HS-5 (cell line): Measurements from ENCODE around the gene APBA3.

Experiments used
- DNase-seq: peaks from one replicate; pipeline ENCODE4 v3.0.0-alpha.2; 2012; ENCODE audit warnings: low read depth

APBA3 gene

DNA sequence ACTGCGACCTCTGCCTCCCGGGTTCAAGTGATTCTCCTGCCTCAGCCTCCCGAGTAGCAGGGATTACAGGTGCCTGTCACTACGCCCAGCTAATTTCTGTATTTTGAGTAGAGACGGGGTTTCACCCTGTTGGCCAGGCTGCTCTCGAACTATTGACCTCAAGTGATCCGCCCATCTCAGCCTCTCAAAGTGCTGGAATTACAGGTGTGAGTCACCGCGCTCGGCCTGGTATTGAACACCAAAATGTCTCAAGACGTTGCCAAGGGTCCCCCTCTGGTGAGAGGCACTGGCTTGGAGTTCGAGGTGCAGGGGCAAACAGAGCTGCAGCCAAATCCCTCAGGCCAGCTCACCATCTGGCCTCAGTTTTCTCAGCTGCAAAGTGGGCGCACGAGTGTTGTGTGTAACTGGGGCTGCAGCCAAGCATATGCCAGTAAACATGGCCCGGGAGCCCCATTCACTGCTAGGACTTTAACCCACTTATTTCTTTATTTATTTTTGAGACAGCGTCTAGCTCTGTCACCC is 45.3 kb downstream of the APBA3 start:
- no peak for DNase-seq

DNA sequence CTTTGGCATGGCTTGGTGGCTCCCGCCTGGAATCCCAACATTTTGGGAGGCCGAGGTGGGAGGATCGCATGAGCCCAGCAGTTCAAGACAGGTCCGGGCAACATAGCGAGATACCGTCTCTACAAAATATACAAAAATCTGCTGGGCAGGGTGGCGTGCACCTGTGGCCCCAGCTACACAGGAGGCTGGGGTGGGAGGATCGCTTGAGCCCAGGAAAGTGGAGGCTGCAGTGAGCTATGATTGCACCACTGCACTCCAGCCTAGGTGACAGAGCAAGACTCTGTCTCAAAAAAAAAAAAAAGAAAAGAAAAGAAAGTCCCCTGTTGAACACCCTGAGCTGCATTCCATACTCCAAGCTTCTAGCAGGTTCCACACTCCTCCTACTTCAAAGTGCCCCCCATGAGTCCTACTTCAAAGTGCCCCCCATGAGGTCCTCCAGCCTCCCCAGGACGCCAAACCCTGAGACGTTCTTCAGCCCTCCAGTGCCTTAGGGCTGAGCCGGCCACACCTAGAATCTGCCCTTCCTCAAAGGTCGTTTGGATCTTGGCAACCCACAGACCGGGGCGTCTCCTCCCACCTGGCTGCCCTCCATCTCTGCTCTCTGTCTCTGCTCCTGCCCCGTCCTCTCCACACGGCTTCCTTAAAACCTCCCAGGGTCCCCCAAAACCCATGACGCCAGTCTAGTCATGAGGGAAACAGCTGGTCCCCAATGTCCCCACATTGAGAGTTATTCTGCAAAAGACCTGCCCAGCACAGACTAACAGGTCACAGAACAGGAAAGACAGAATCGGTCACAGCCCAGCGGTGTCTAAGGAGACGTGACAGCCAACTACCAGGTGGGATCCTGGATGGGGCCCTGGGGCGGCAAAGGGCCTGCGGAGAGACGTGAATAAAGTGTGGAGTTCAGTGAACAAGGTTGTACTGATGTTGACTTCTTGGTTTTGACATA is 48.6 kb downstream of the APBA3 start:
- no peak for DNase-seq

DNA sequence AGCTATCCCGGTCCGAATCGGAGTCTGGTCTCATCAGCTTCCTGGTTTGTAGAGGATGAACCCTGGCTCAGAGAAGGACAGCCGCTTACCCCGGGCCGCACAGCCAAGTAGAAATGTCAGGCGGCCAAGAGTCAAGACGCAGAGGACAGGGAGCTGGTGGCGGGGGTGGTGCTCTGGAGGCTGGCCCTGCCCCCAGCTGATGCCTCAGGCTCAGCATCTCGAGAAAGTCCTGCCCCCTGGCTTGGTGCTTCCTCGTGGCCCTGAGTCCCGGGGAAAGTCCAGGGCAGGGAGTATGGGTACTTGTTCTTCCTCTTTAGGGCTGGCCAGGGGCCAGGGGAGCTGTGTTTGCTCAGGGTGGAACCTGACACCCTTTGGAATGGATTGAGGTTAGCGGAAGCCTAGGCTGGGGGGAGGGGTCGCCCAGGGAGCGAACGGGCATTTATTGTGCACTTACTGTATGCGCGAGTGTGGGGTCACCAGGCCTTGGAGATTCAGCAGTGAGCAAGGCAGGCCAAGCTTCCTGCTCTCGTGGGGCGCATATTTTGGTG is 51.2 kb downstream of the APBA3 start:
- DNase-seq: no peak

GRCh38 chr19:3708207-3708931 is 53.1 kb downstream of the APBA3 start, which contains the start of gene TJP3:
TSS of gene TJP3 (plus strand) at chr19:3708384. CDS start at chr19:3728433, 20,049 bp downstream.
- no peak for DNase-seq

DNA sequence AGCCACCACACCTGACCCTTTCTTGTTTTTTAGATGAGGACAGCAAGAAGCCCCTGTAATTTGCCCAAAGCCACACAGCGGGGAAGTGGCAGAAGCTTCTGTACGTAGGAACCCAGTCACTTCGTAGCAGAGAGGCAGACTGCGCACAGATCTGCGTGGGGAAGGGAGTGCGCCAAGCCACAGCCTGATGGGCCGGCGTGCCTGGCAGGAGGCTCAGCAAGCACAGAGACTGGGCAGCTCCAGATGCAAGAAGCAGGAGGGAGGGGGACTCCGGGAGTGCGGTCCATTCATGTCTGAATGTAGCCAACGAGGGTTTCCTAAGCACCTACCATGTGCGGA is 53.7 kb downstream of the APBA3 start:
- no peak for DNase-seq

- no peak for DNase-seq
These were observed 60.3 kb downstream of the APBA3 start for GRCh38 chr19:3701200-3701599.
